CD14-positive monocyte (primary cell): ENCODE data around the gene HES2. TPM values are rescaled to one million over a fixed set of nuclear protein-coding genes. Genes with fewer than 3 reads are reported as not detected.
"Not testable (repeated sequence)": the region's sequence is repeated elsewhere in the genome, so short reads cannot be mapped to it uniquely, and the experiment has no call there.

ENCODE experiments used
- DNase-seq, 3 donors: peaks; one replicate each; pipeline ENCODE4 v3.0.0-alpha.2; 2011 to 2022
- H2AFZ ChIP-seq: 2 replicates; pipeline ENCODE4 v1.6.0; 2012; ENCODE audit warnings: mild to moderate bottlenecking, low read depth, low read length, inconsistent platforms; ENCODE audit not compliant: insufficient read depth, poor library complexity, severe bottlenecking
- H3K27ac ChIP-seq, 2 donors: 1 replicate in 1 of 2; 2 replicates in 1 of 2; pipeline ENCODE4 v1.5.1; 2012 to 2013; ENCODE audit warnings: low read length in 2 of 2, control low read depth in 1 of 2, inconsistent platforms in 1 of 2, low read depth in 1 of 2, mild to moderate bottlenecking in 1 of 2
- H3K27me3 ChIP-seq, 2 donors: one replicate each; pipeline versions ENCODE4 v1.6.0 to v1.6.1; 2011 to 2013; ENCODE audit warnings: low read length in 2 of 2; ENCODE audit not compliant: control insufficient read depth in 2 of 2, insufficient read depth in 2 of 2
- H3K36me3 ChIP-seq, 2 donors: replicated peaks in 1 of 2; 1 replicate in 1 of 2; 2 replicates in 1 of 2; pipeline versions ENCODE4 v1.5.1 to v1.6.1; 2012 to 2013; ENCODE audit warnings: low read length in 2 of 2, control low read depth in 1 of 2, inconsistent platforms in 1 of 2, mild to moderate bottlenecking in 1 of 2; ENCODE audit not compliant: insufficient read depth in 2 of 2, control insufficient read depth in 1 of 2
- H3K4me1 ChIP-seq, 2 donors: 1 replicate in 1 of 2; 2 replicates in 1 of 2; pipeline versions ENCODE4 v1.5.1 to v1.6.1; 2012 to 2013; ENCODE audit warnings: low read length in 2 of 2, control low read depth in 1 of 2, inconsistent platforms in 1 of 2, mild to moderate bottlenecking in 1 of 2, moderate library complexity in 1 of 2; ENCODE audit not compliant: insufficient read depth in 2 of 2, control insufficient read depth in 1 of 2
- H3K4me2 ChIP-seq: replicated peaks from 2 replicates; pipeline ENCODE3; 2012; ENCODE audit warnings: low read length, moderate library complexity, mild to moderate bottlenecking; ENCODE audit not compliant: poor library complexity, severe bottlenecking; ENCODE audit errors: extremely low read depth
- H3K4me3 ChIP-seq, 3 experiments: fragments of 200-600 bp in 1 of 3; sonication (generic) in 1 of 3; replicated peaks in 1 of 3; 1 replicate in 2 of 3; 2 replicates in 1 of 3; pipeline ENCODE4 v1.5.1; 2011 to 2013; ENCODE audit warnings: low read length in 3 of 3, mild to moderate bottlenecking in 3 of 3, control low read depth in 2 of 3, low read depth in 2 of 3, inconsistent platforms in 1 of 3, moderate library complexity in 1 of 3
- H3K79me2 ChIP-seq: 2 replicates; pipeline ENCODE4 v1.6.0; 2012; ENCODE audit warnings: mild to moderate bottlenecking, control low read depth, inconsistent platforms, low read length, moderate library complexity; ENCODE audit not compliant: insufficient read depth
- H3K9ac ChIP-seq: 2 replicates; pipeline ENCODE4 v1.6.0; 2017; ENCODE audit warnings: low read length, mild to moderate bottlenecking; ENCODE audit not compliant: insufficient read depth, poor library complexity, severe bottlenecking
- H3K9me3 ChIP-seq, 2 donors: replicated peaks in 1 of 2; 1 replicate in 1 of 2; 2 replicates in 1 of 2; pipeline versions ENCODE4 v1.5.1 to v1.6.1; 2012 to 2013; ENCODE audit warnings: low read length in 2 of 2, control low read depth in 1 of 2; ENCODE audit not compliant: control insufficient read depth in 1 of 2, insufficient read depth in 1 of 2
- H4K20me1 ChIP-seq: 2 replicates; pipeline ENCODE4 v1.6.0; 2012; ENCODE audit warnings: mild to moderate bottlenecking, low read length, control low read depth, moderate library complexity; ENCODE audit not compliant: insufficient read depth
- H3K27ac Mint-ChIP-seq, 7 donors: one replicate each; pipeline ENCODE4 v1.8.0; 2020; ENCODE audit warnings: mild to moderate bottlenecking in 7 of 7, mixed read lengths in 7 of 7, moderate library complexity in 6 of 7, inconsistent platforms in 2 of 7
- H3K27me3 Mint-ChIP-seq, 3 donors: one replicate each; pipeline ENCODE4 v1.8.0; 2021 to 2022; ENCODE audit warnings: low read depth in 3 of 3, mild to moderate bottlenecking in 3 of 3, mixed read lengths in 3 of 3, moderate library complexity in 3 of 3, inconsistent platforms in 1 of 3
- H3K36me3 Mint-ChIP-seq, 2 donors: one replicate each; pipeline ENCODE4 v1.8.0; 2020; ENCODE audit warnings: mixed read lengths in 2 of 2, inconsistent platforms in 1 of 2, mild to moderate bottlenecking in 1 of 2
- H3K4me1 Mint-ChIP-seq: one replicate; pipeline ENCODE4 v1.8.0; 2020; ENCODE audit warnings: mild to moderate bottlenecking, mixed read lengths
- H3K4me3 Mint-ChIP-seq, 2 donors: one replicate each; pipeline ENCODE4 v1.8.0; 2020; ENCODE audit warnings: mild to moderate bottlenecking in 2 of 2, mixed read lengths in 2 of 2, moderate library complexity in 1 of 2
- H3K9me3 Mint-ChIP-seq, 7 donors: one replicate each; pipeline ENCODE4 v1.8.0; 2020 to 2022; ENCODE audit warnings: mixed read lengths in 7 of 7, mild to moderate bottlenecking in 6 of 7, moderate library complexity in 6 of 7, inconsistent platforms in 2 of 7
- WGBS: methylation state at CpG from one replicate; pipeline ENCODE4 v1.1.5; 2013; ENCODE audit warnings: missing lambda C conversion rate; ENCODE audit not compliant: insufficient coverage; 5-methylcytosine and 5-hydroxymethylcytosine counted together
- intact Hi-C, 2 donors: fragments of 100-400 bp; cut with micrococcal nuclease; formaldehyde crosslinking; loops; one replicate each; pipeline versions ENCODE4 v1.15.0 to v1.15.1; 2023
- polyA plus RNA-seq, 3 donors: library from polyadenylated mRNA; depleted of rRNA in 1 of 3; unstranded in 2 of 3; stranded (reverse) in 1 of 3; fragments of 300-500 nt in 2 of 3; fragments of >200 nt in 1 of 3; fragmentation: Illumina TruSeq in 2 of 3; gene quantifications; 1 replicate in 2 of 3; 2 replicates in 1 of 3; pipeline ENCODE4 v1.2.3, GENCODE V29; 2012 to 2021
- TF ChIP-seq, protein P1 (sequence below): fragments of 200-600 bp; IDR thresholded peaks from one replicate; pipeline ENCODE4 v1.8.0; 2022; ENCODE audit warnings: antibody characterized with exemption, mild to moderate bottlenecking

The HES2 gene
- polyA plus RNA-seq, 3 donors, result not detected

GRCh38 chr1:6378096-6378746, 41.5 kb downstream of the HES2 start:
- H3K4me2 ChIP-seq, result no peak overlapping the region
- no peak for DNase-seq
- Mint-ChIP-seq H3K27me3 (peaks cover 2% of the 10 kb centered on the region in 3 donors), H3K4me1 (no peaks in the 10 kb centered on the region), H3K36me3 (peaks cover 0 to 2% of the 10 kb centered on the region in 2 donors), H3K9me3 (peaks cover 0 to 11% (median 5%) of the 10 kb centered on the region in 7 donors), H3K27ac (no peak overlapping the region), H3K4me3 (no peak overlapping the region)
- no peaks in the 10 kb centered on the region for H3K79me2 ChIP-seq
- no peaks in the 10 kb centered on the region for H3K36me3 ChIP-seq
- TF ChIP-seq, protein P1, sequence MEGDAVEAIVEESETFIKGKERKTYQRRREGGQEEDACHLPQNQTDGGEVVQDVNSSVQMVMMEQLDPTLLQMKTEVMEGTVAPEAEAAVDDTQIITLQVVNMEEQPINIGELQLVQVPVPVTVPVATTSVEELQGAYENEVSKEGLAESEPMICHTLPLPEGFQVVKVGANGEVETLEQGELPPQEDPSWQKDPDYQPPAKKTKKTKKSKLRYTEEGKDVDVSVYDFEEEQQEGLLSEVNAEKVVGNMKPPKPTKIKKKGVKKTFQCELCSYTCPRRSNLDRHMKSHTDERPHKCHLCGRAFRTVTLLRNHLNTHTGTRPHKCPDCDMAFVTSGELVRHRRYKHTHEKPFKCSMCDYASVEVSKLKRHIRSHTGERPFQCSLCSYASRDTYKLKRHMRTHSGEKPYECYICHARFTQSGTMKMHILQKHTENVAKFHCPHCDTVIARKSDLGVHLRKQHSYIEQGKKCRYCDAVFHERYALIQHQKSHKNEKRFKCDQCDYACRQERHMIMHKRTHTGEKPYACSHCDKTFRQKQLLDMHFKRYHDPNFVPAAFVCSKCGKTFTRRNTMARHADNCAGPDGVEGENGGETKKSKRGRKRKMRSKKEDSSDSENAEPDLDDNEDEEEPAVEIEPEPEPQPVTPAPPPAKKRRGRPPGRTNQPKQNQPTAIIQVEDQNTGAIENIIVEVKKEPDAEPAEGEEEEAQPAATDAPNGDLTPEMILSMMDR, result no peak
- H3K4me3 ChIP-seq, result no peak overlapping the region
- H3K27me3 ChIP-seq, result no peaks in the 10 kb centered on the region
- H3K4me1 ChIP-seq, result no peaks in the 10 kb centered on the region
- no peak overlapping the region for H3K9ac ChIP-seq
- 87% methylated on average over 9 of the region's 12 CpGs for WGBS
- H4K20me1 ChIP-seq, result no peaks in the 10 kb centered on the region
- no peaks in the 10 kb centered on the region for H3K9me3 ChIP-seq
- H3K27ac ChIP-seq, result no peak overlapping the region
- intact Hi-C loops, result no loop called here
- H2AFZ ChIP-seq, result no peak overlapping the region

- H3K9me3 ChIP-seq, result no peaks in the 10 kb centered on the region
Observed at GRCh38 chr1:6373961-6374720, 45.6 kb downstream of the HES2 start.

GRCh38 chr1:6372236-6372635, 47.5 kb downstream of the HES2 start:
- 94% methylated on average over 3 of the region's 7 CpGs for WGBS
- H3K27ac ChIP-seq, H3K9ac ChIP-seq, H3K4me1 ChIP-seq, H3K36me3 Mint-ChIP-seq, H3K36me3 ChIP-seq, intact Hi-C loops, H2AFZ ChIP-seq, H3K79me2 ChIP-seq, H3K4me1 Mint-ChIP-seq, H3K27me3 Mint-ChIP-seq, H3K4me3 Mint-ChIP-seq, H4K20me1 ChIP-seq, DNase-seq, H3K27me3 ChIP-seq, H3K4me2 ChIP-seq, H3K4me3 ChIP-seq, H3K27ac Mint-ChIP-seq: not testable (repeated sequence)
- peaks cover 5 to 18% (median 11%) of the 10 kb centered on the region in 7 donors for H3K9me3 Mint-ChIP-seq
- peaks cover 0 to 12% of the 10 kb centered on the region in 2 donors for H3K9me3 ChIP-seq

More at GRCh38 chr1:6373961-6374720, 45.6 kb downstream of the HES2 start:
- intact Hi-C loops, result no loop called here
- TF ChIP-seq, protein P1, result no peak
- no peak overlapping the region for H3K27ac ChIP-seq
- DNase-seq, result no peak
- H4K20me1 ChIP-seq, result no peaks in the 10 kb centered on the region
- no peaks in the 10 kb centered on the region for H3K4me1 ChIP-seq
- Mint-ChIP-seq H3K27me3 (peaks cover 2% of the 10 kb centered on the region in 3 donors), H3K4me1 (peaks cover 4% of the 10 kb centered on the region), H3K27ac (no peak overlapping the region), H3K36me3 (no peaks in the 10 kb centered on the region), H3K9me3 (peaks cover 0 to 6% (median 0%) of the 10 kb centered on the region in 7 donors), H3K4me3 (no peak overlapping the region)
- WGBS, result 87% methylated on average over 6 of the region's 8 CpGs
- no peaks in the 10 kb centered on the region for H3K36me3 ChIP-seq
- H3K4me3 ChIP-seq, result no peak overlapping the region
- no peak overlapping the region for H3K4me2 ChIP-seq
- H2AFZ ChIP-seq, result no peak overlapping the region
- no peak overlapping the region for H3K9ac ChIP-seq
- H3K27me3 ChIP-seq, result no peaks in the 10 kb centered on the region
- H3K79me2 ChIP-seq, result no peaks in the 10 kb centered on the region
